Neural crest cell (in vitro differentiated cells): ENCODE measurements around the gene EPO. TPM values are rescaled to one million over a fixed set of nuclear protein-coding genes. Genes with fewer than 3 reads are reported as not detected.
"Not testable (repeated sequence)": the region's sequence is repeated elsewhere in the genome, so short reads cannot be mapped to it uniquely, and the experiment has no call there.

Experiments
- DNase-seq: peaks from one replicate; pipeline ENCODE4 v3.0.0; 2021; ENCODE audit warnings: low read depth, mixed read lengths, low spot score
- H3K27ac Mint-ChIP-seq: one replicate; pipeline ENCODE4 v1.8.0; 2021; ENCODE audit warnings: mild to moderate bottlenecking, mixed read lengths; ENCODE audit not compliant: unreplicated experiment
- H3K27me3 Mint-ChIP-seq: 2 replicates; pipeline ENCODE4 v1.8.0; 2021; ENCODE audit warnings: low read depth, mild to moderate bottlenecking, mixed read lengths
- H3K36me3 Mint-ChIP-seq: 2 replicates; pipeline ENCODE4 v1.8.0; 2021; ENCODE audit warnings: low read depth, mild to moderate bottlenecking, mixed read lengths
- H3K4me1 Mint-ChIP-seq: 2 replicates; pipeline ENCODE4 v1.8.0; 2021; ENCODE audit warnings: mixed read lengths
- H3K4me3 Mint-ChIP-seq: one replicate; pipeline ENCODE4 v1.8.0; 2021; ENCODE audit warnings: mild to moderate bottlenecking, mixed read lengths
- H3K9me3 Mint-ChIP-seq: 2 replicates; pipeline ENCODE4 v1.8.0; 2021; ENCODE audit warnings: mixed read lengths
- CTCF ChIP-seq: fragments of 200-600 bp; sonication (generic); conservative IDR thresholded peaks from 2 replicates; pipeline ENCODE4 v1.5.0; 2021; ENCODE audit warnings: antibody characterized with exemption, mild to moderate bottlenecking
- total RNA-seq: library from RNA; stranded (reverse); gene quantifications from 2 replicates; pipeline ENCODE4 v1.2.1, GENCODE V29; 2021

Gene EPO
- total RNA-seq, 1 donor from 2014 or later = 0.30 TPM

DNA sequence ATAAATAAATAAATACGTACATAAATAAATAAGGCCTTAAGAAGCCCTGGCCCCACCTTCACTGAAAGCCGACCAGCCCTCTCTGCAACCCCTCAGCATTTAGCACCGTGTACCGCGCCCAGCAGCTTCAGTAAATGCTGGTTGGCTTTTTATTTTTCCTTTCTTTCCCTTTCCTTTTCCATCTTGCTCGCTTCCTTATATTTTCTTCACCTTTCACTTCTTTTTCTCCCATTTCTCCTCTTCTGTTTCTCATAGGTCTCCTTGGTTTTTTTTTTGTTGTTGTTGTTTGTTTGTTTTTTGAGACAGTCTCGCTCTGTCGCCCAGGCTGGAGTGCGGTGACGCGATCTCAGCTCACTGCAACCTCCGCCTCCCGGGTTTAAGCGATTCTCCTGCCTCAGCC lies 24.3 kb downstream of the EPO start:
- peaks cover 5% of the 10 kb centered on the region for H3K27me3 Mint-ChIP-seq
- no peak overlapping the region for H3K4me3 Mint-ChIP-seq
- no peak for DNase-seq
- H3K27ac Mint-ChIP-seq = no peak overlapping the region
- no peak for TF ChIP-seq CTCF
- H3K36me3 Mint-ChIP-seq = peaks cover 3% of the 10 kb centered on the region
- peaks cover 3% of the 10 kb centered on the region for H3K9me3 Mint-ChIP-seq
- H3K4me1 Mint-ChIP-seq = no peaks in the 10 kb centered on the region

DNA sequence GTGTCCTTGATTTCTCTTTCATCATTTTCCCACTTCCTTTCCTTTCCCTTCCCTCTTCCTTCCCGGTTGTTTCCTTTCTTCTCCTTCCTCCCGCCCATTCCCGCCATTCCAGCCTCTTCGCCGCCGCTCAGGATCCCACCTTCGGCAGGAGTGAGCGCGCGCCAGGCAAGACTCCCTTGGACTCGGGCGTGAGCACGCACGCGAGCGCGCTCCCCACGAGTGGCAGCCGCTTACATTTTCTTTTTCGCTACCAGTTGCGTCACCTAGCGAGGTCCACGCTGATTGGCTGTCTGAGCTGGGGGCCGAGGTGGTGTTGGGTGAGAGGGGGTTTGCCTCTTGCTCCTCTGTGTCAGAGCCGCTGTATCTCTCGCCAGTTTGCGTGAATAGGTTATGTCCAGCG lies 24.9 kb downstream of the EPO start:
- TF ChIP-seq CTCF = no peak
- Mint-ChIP-seq H3K27ac (no peak overlapping the region), H3K36me3 (peaks cover 3% of the 10 kb centered on the region), H3K4me1 (no peaks in the 10 kb centered on the region), H3K27me3 (peaks cover 5% of the 10 kb centered on the region), H3K9me3 (peaks cover 3% of the 10 kb centered on the region), H3K4me3 (no peak overlapping the region)
- DNase-seq = no peak

- Mint-ChIP-seq H3K9me3 (no peaks in the 10 kb centered on the region), H3K27ac (no peak overlapping the region), H3K4me3 (no peak overlapping the region), H3K36me3 (no peaks in the 10 kb centered on the region), H3K27me3 (peaks cover 24% of the 10 kb centered on the region), H3K4me1 (no peaks in the 10 kb centered on the region)
- no peak for DNase-seq
- no peak for TF ChIP-seq CTCF
Measured at GRCh38 chr7:100752994-100753393, 32.7 kb downstream of the EPO start.

DNA sequence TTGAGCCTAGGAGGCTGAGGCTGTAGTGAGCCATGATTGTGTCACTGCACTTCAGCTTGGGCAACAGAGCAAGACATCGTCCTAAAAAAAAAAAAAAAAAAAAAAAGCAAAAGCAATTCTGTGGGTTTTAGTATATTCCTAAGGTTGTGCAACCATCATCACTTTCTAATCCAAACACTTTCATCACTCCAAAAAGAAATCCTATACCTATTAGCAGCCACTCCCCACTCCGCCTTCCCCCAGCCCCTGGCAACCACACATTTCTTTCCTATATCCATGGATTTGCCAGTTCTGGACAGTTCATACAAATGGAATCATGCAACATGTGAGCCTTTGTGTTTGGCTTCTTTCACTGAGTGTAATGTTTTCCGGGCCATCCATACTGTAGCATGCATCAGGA lies 33.5 kb downstream of the EPO start:
- no peak overlapping the region for H3K4me3 Mint-ChIP-seq
- H3K27ac Mint-ChIP-seq = no peak overlapping the region
- H3K9me3 Mint-ChIP-seq = no peaks in the 10 kb centered on the region
- H3K27me3 Mint-ChIP-seq = peaks cover 24% of the 10 kb centered on the region
- no peaks in the 10 kb centered on the region for H3K36me3 Mint-ChIP-seq
- no peak for DNase-seq
- TF ChIP-seq CTCF = no peak
- no peaks in the 10 kb centered on the region for H3K4me1 Mint-ChIP-seq

GRCh38 chr7:100759357-100760171 lies 39.3 kb downstream of the EPO start:
- no peaks in the 10 kb centered on the region for H3K27me3 Mint-ChIP-seq
- H3K4me3 Mint-ChIP-seq = no peak overlapping the region
- H3K36me3 Mint-ChIP-seq = no peaks in the 10 kb centered on the region
- DNase-seq = no peak
- no peaks in the 10 kb centered on the region for H3K9me3 Mint-ChIP-seq
- H3K4me1 Mint-ChIP-seq = no peaks in the 10 kb centered on the region
- no peak overlapping the region for H3K27ac Mint-ChIP-seq
- TF ChIP-seq CTCF = no peak

DNA sequence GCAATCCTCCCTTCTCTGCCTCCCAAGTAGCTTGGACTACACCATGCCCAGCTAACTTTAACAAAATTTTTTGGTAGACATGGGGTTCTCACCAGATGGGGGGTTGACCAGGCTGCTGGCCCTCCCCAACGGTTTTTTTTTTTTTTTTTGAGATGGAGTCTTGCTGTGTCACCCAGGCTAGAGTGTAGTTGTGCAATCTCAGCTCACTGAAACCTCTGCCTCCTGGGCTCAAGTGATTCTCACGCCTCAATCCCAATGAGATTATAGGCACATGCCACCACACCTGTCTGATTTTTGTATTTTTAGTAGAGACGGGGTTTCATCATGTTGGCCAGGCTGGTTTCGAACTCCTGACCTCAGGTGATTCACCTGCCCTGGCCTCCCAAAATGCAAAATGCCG lies 42.6 kb downstream of the EPO start:
- not testable (repeated sequence) for H3K27me3 Mint-ChIP-seq, H3K4me3 Mint-ChIP-seq, DNase-seq, H3K27ac Mint-ChIP-seq, H3K36me3 Mint-ChIP-seq, H3K4me1 Mint-ChIP-seq, H3K9me3 Mint-ChIP-seq
